A172 (cell line): Measurements from ENCODE around the gene PTGS1. TPM values are rescaled to one million over a fixed set of nuclear protein-coding genes. Genes with fewer than 3 reads are reported as not detected.
A peak's percentile ranks its signal among the peaks of the same experiment; 100 is the strongest.

ENCODE experiments used
- DNase-seq: peaks from one replicate; pipeline ENCODE4 v3.0.0-alpha.2; 2015; ENCODE audit warnings: low spot score
- total RNA-seq: library from RNA; depleted of rRNA; stranded (reverse); fragments of >200 nt; shearing (Covaris generic); gene quantifications from 2 replicates; pipeline ENCODE4 v1.2.3, GENCODE V29; 2014

Gene PTGS1
- total RNA-seq, 1 experiment from 2014 or later, result not detected

- no peak for DNase-seq
These were observed 4.1 kb downstream of the PTGS1 start for GRCh38 chr9:122374885-122375420.

- DNase-seq, result no peak
These were observed 6.0 kb downstream of the PTGS1 start for GRCh38 chr9:122376796-122377195.

- no peak for DNase-seq
These were observed 6.7 kb downstream of the PTGS1 start for GRCh38 chr9:122377241-122378164.

- no peak for DNase-seq
These were observed 7.4 kb downstream of the PTGS1 start for GRCh38 chr9:122378236-122378635.

GRCh38 chr9:122379340-122379739 is 8.5 kb downstream of the PTGS1 start:
- no peak for DNase-seq

GRCh38 chr9:122380293-122380692 is 9.5 kb downstream of the PTGS1 start:
- DNase-seq, result no peak

- DNase-seq, result no peak
These were observed 10.6 kb downstream of the PTGS1 start for GRCh38 chr9:122381206-122381950.

GRCh38 chr9:122382901-122383850 is 12.4 kb downstream of the PTGS1 start:
- DNase-seq, result no peak

- DNase-seq, result peak; percentile 77
These were observed 13.2 kb downstream of the PTGS1 start for GRCh38 chr9:122383992-122384461.

GRCh38 chr9:122386311-122386872 is 15.6 kb downstream of the PTGS1 start:
- no peak for DNase-seq

- no peak for DNase-seq
These were observed 16.7 kb downstream of the PTGS1 start for GRCh38 chr9:122387536-122387935.

- no peak for DNase-seq
These were observed 18.4 kb downstream of the PTGS1 start for GRCh38 chr9:122389195-122389594.

GRCh38 chr9:122389799-122390481 is 19.1 kb downstream of the PTGS1 start:
- DNase-seq, result no peak

- no peak for DNase-seq
These were observed 21.5 kb downstream of the PTGS1 start for GRCh38 chr9:122392284-122392683.

- DNase-seq, result no peak
These were observed 21.9 kb downstream of the PTGS1 start for GRCh38 chr9:122392714-122393113.

- no peak for DNase-seq
These were observed 22.6 kb downstream of the PTGS1 start for GRCh38 chr9:122393284-122393983.

- DNase-seq, result peak; percentile 70
These were observed 23.7 kb downstream of the PTGS1 start for GRCh38 chr9:122394265-122395125.

GRCh38 chr9:122396614-122397148 is 25.9 kb downstream of the PTGS1 start:
- DNase-seq, result no peak
